ENCODE results near the gene MT2A. TPM values are rescaled to one million over a fixed set of nuclear protein-coding genes. Genes with fewer than 3 reads are reported as not detected.

The MT2A gene
- total RNA-seq, 4 donors from 2014 or later: 0.69 to 152 (median 17.4) TPM

GRCh38 chr16:56645311-56645710 is 36.9 kb downstream of the MT2A start:
- Histone ChIP-seq H3K9me3 (no peaks in the 10 kb centered on the region), H3K4me3 (no peak overlapping the region), H3K27ac (no peak overlapping the region), H3K27me3 (peaks cover 0 to 3% of the 10 kb centered on the region in 2 donors), H3K4me1 (no peaks in the 10 kb centered on the region), H3K36me3 (no peaks in the 10 kb centered on the region)
- DNase-seq: no peak
- intact Hi-C loops (cut with DNase I; ENCODE audit: low total_unique reads): no loop called here
- no peak for TF ChIP-seq POLR2A (IDR thresholded peaks at IDR 0.05)
- TF ChIP-seq CTCF (IDR thresholded peaks at IDR 0.05): no peak

GRCh38 chr16:56645838-56646237 is 37.5 kb downstream of the MT2A start:
- no peak for TF ChIP-seq POLR2A (IDR thresholded peaks at IDR 0.05)
- no peak for TF ChIP-seq CTCF (IDR thresholded peaks at IDR 0.05)
- Histone ChIP-seq H3K27me3 (peaks cover 0 to 3% of the 10 kb centered on the region in 2 donors), H3K9me3 (no peaks in the 10 kb centered on the region), H3K4me1 (no peaks in the 10 kb centered on the region), H3K36me3 (no peaks in the 10 kb centered on the region), H3K27ac (no peak overlapping the region), H3K4me3 (no peak overlapping the region)
- DNase-seq: no peak
- intact Hi-C loops (cut with DNase I; ENCODE audit: low total_unique reads): no loop called here

GRCh38 chr16:56647641-56648431 is 39.5 kb downstream of the MT2A start:
- intact Hi-C loops (cut with DNase I; ENCODE audit: low total_unique reads): no loop called here
- H3K27me3 ChIP-seq: peaks cover 0 to 3% of the 10 kb centered on the region in 2 donors

GRCh38 chr16:56649271-56649670 is 40.9 kb downstream of the MT2A start:
- Histone ChIP-seq H3K4me1 (no peaks in the 10 kb centered on the region), H3K27me3 (peaks cover 0 to 3% of the 10 kb centered on the region in 2 donors), H3K4me3 (no peak overlapping the region), H3K27ac (no peak overlapping the region), H3K36me3 (no peaks in the 10 kb centered on the region), H3K9me3 (no peaks in the 10 kb centered on the region)
- no peak for TF ChIP-seq POLR2A (IDR thresholded peaks at IDR 0.05)
- TF ChIP-seq CTCF (IDR thresholded peaks at IDR 0.05): no peak
- intact Hi-C loops (cut with DNase I; ENCODE audit: low total_unique reads): no loop called here
- DNase-seq: no peak

More at GRCh38 chr16:56647641-56648431, 39.5 kb downstream of the MT2A start:
- TF ChIP-seq CTCF (IDR thresholded peaks at IDR 0.05) (no peak), POLR2A (IDR thresholded peaks at IDR 0.05) (no peak)
- no peaks in the 10 kb centered on the region for H3K9me3 ChIP-seq
- no peak for DNase-seq
- H3K4me1 ChIP-seq: no peaks in the 10 kb centered on the region
- no peak overlapping the region for H3K27ac ChIP-seq
- H3K4me3 ChIP-seq: no peak overlapping the region
- no peaks in the 10 kb centered on the region for H3K36me3 ChIP-seq

- intact Hi-C loops (cut with DNase I; ENCODE audit: low total_unique reads): no loop called here
- TF ChIP-seq POLR2A (IDR thresholded peaks at IDR 0.05) (no peak), CTCF (IDR thresholded peaks at IDR 0.05) (no peak)
- Histone ChIP-seq H3K36me3 (no peaks in the 10 kb centered on the region), H3K9me3 (no peaks in the 10 kb centered on the region), H3K4me3 (no peak overlapping the region), H3K4me1 (no peaks in the 10 kb centered on the region), H3K27me3 (peaks cover 0 to 3% of the 10 kb centered on the region in 2 donors), H3K27ac (no peak overlapping the region)
- DNase-seq: no peak
These were observed 41.4 kb downstream of the MT2A start for GRCh38 chr16:56649820-56650219.
